ENCODE results near the gene TEX28. TPM values are rescaled to one million over a fixed set of nuclear protein-coding genes. Genes with fewer than 3 reads are reported as not detected.
A peak's percentile ranks its signal among the peaks of the same experiment; 100 is the strongest.
"Not testable (repeated sequence)": the region's sequence is repeated elsewhere in the genome, so short reads cannot be mapped to it uniquely, and the experiment has no call there.

Gene TEX28, protein sequence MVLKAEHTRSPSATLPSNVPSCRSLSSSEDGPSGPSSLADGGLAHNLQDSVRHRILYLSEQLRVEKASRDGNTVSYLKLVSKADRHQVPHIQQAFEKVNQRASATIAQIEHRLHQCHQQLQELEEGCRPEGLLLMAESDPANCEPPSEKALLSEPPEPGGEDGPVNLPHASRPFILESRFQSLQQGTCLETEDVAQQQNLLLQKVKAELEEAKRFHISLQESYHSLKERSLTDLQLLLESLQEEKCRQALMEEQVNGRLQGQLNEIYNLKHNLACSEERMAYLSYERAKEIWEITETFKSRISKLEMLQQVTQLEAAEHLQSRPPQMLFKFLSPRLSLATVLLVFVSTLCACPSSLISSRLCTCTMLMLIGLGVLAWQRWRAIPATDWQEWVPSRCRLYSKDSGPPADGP
- total RNA-seq, result under 0.01 TPM

DNA sequence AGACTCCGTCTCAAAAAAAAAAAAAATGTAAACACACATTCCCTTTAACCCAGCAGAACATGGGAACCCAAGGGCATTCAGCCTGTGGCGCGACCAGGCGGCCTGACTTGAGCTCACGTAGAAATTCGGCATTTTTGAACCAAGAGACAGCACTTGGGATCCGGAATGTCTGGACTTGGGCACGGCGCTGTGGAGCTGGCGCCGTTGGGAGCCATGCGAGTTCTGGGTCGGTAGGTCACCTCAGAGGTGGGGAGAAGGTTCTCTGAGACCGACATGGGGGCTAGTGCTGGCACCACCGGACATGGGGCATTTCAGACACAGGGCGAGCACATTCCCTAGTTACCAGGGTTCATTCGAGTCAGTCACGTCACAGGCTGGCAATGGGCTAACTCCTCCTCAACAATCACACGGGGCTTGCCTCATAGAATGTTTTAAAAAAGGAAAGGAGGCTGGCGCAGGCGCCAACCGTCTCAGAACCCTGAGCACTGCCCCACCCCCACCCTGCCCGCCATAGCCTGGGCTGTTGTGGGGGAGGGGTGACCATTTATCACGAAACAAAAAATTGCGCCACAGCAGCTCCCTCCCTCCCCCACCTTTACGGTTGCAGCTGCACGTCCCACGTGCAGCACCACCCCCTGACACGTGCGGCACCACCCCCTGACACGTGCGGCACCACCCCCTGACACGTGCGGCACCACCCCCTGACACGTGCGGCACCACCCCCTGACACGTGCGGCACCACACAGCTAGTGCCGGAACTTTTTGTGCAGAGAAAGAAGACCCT lies at the start of gene TEX28:
TSS of gene TEX28 (minus strand) at position 334 of the 784 bp plus-strand sequence. CDS start 3,007 bp downstream, outside the sequence.
- DNase-seq (ENCODE audit: low read depth in 2 of 3, low spot score in 2 of 3), result no peak

DNA sequence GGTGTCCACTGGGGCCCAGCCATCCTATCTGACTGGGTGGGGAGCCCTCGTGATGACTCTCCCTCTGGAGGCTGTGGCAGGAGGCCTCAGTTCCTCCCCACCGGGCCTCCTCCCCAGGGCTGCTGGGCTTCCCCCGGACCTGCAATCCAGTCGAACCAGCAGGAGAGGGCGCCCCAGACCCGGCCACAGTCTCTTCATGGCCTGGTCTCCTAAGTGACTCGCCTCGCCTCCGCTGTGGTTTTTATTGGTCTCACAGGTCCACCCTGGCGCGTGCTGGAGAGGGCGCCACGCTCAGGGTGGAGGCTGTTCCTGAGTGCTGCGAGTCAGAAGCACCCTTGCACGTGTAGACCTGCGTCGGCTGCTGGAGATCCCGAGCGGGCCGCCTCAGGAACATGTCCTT lies 48.7 kb upstream of the TEX28 start:
- not testable (repeated sequence) for DNase-seq (ENCODE audit: low read depth in 2 of 3, low spot score in 2 of 3)

DNA sequence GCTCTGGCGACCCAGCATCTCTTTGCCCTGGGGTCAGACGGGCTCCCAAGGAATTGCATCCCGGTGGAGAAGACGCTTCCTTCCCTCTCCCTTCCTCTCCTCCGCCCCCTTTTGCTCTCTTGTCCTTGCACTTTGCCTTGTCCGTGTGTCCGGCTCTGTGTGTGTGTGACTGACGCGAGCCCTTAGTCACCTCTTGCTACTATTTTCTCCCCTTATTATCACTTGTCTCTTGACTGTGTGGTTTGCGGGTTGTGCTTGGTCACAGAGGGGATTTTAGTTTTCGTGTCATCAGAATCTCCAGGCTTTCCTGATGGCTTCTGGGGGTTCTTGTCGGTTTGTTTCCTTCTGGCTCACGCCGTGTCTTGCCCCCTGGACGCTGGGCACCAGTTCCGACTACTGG lies 48.1 kb upstream of the TEX28 start:
- DNase-seq (ENCODE audit: low read depth in 2 of 3, low spot score in 2 of 3), result not testable (repeated sequence)

DNA sequence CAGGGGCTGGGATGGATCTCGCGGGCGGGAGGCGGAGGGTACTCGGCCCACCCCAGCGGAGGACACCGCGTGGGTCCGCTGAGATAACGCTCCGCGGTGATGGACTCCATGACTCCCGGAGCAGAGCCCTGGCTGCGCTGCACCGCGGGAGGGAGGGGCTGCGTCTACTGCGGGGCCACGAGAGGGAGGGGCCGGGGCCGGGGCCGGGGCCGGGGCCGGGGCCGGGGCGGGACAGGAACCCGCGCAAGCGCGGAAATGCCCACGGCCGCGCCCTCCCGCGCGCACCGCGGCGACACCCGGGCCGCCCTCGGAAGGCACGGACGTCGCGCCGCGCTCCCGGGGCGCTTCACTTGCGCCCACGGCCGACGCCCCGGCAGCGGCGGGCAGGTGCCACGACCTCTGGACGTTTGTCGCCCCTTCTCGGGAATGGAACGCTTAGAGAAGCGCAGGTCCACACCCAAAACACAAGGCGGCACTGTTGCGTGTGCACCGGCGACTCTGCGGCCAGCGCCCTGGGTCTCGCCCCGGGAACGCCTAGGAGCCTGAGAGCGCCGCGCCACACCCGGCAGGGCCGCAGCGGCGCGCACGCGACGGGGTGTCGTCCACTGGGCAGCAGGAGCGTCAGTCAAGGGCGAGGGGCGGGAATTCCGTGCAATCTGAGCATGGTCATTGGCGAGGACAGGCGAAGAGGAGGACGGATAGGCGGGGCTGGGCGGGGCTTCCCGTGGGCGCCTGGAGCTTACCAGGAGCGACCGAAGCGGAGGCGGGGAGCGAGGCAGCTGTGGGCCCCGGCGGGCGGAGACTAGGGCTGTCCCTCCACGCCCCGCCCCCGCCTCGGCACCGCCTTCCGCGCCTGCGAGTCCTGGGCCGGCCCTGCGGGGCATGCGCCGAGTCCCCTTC lies 46.7 kb upstream of the TEX28 start:
- not testable (repeated sequence) for DNase-seq (ENCODE audit: low read depth in 2 of 3, low spot score in 2 of 3)

DNA sequence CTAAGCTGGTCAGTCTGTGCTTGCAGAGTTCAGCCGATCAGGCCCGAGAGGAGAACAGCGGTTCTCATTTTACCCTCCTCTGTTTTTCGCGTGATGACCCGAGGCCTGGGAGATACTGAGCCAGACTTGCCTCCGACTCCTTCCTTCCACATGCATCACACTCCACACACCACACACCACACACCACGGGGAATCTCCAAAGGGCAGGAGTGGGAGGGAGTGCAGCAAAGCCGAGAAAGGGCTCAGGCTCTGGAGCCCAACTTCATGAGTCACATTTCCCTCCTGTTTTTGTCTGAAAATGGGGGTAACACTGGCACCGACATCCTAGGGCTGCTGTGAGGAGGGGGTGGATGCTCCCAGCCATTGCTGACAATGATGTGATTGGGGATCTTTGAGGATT lies 39.6 kb upstream of the TEX28 start:
- DNase-seq (ENCODE audit: low read depth in 2 of 3, low spot score in 2 of 3), result no peak

DNA sequence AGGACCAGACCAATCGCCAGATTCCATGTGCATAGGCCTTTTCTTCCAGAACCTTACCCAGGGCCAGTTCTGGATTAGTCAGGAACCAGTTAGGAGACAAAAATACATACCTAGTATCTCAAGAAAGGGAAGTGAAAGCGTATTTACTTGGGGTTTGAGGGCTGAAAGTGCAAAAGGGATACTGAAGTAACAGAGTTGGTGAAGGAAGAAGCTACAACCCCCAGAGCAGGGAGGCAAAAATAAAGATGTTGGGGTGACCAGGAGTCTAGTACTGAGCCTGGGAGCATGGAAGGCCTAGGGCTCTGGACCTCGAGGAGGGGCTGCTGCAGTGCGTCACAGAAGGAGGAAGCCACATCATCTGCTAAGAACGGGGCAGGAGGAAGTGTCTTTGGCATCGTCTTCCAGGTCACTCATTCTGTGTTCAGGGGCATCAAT lies 38.9 kb upstream of the TEX28 start:
- peak in 1 of 3 donors; percentile 9 for DNase-seq (ENCODE audit: low read depth in 2 of 3, low spot score in 2 of 3)

DNA sequence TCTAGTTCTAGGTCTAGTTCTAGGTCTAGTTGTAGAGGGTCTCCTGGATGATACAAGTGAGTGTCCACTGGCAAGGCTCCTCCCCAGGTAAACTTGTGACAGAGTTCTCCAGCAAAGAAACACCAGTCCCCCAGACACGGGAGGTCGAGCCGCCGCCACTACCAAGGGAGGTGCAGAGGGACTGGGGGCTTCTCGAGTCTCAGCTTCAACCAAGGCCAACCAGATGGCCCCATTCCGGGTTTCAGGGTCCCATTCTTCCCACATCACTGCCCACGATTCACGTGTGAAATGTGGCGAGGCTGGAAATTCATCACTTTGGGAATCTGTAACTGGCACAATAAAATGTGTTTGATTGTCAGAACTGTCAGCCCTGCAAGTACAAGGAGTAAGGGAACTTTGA lies 38.2 kb upstream of the TEX28 start:
- no peak for DNase-seq (ENCODE audit: low read depth in 2 of 3, low spot score in 2 of 3)

DNA sequence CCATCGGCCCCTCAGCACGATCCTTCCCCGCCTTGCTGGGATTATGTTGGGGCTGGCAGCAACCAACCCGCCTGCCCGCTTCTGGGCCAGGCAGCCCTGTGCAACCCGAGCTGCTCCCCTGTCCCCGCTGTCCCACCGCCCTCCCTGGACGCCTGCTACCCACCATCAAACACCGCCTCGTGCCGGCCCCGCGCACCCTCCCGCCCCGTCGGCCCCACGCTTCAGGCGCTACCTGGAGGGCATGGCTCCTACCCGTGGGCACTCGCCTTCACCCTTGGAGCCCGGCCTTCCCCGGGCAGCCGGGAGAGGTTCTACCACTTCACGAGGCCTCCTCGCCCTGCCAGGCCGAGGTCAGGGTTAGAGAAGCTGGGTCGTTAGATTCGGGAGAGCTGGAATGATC lies 37.6 kb upstream of the TEX28 start:
- DNase-seq (ENCODE audit: low read depth in 2 of 3, low spot score in 2 of 3), result no peak

DNA sequence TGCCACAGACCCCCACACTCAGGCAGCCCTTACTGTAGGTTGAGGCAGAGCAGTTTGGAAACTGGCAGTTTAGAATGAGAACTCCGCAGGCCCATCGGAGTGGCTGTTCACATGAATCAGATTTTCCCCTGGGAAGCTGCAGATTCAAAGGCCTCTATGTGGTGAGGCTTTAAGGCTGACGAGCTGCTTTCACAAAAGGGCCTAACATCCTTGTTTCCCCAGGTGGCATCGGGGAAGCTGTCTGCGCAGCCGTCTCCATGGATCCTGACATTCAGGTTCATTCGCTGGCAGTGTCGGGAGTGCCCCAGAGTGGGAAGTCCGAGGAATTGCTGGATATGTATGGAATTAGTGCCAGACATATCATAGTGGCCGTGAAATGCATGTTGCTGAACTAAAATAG lies 34.4 kb upstream of the TEX28 start:
- no peak for DNase-seq (ENCODE audit: low read depth in 2 of 3, low spot score in 2 of 3)

DNA sequence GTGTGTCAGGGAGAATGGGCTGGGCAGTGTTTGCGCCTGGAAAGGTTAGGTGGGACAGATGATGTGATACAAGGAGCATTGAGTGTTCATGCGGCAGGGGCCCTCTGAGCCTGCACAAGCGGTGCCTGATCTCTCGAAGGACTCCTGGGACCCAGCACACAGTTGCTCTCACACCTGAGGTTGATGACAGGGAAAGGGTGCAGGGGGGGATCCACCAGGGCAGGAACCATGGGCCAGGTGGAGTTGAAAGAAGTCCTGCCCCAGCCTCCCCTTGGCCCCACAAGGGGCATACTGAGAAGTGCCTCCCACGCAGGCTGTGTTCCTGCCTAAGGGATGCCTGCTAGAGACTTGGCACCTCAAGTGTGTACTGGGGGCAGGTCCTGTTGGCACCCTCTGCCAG lies 33.7 kb upstream of the TEX28 start:
- no peak for DNase-seq (ENCODE audit: low read depth in 2 of 3, low spot score in 2 of 3)

DNA sequence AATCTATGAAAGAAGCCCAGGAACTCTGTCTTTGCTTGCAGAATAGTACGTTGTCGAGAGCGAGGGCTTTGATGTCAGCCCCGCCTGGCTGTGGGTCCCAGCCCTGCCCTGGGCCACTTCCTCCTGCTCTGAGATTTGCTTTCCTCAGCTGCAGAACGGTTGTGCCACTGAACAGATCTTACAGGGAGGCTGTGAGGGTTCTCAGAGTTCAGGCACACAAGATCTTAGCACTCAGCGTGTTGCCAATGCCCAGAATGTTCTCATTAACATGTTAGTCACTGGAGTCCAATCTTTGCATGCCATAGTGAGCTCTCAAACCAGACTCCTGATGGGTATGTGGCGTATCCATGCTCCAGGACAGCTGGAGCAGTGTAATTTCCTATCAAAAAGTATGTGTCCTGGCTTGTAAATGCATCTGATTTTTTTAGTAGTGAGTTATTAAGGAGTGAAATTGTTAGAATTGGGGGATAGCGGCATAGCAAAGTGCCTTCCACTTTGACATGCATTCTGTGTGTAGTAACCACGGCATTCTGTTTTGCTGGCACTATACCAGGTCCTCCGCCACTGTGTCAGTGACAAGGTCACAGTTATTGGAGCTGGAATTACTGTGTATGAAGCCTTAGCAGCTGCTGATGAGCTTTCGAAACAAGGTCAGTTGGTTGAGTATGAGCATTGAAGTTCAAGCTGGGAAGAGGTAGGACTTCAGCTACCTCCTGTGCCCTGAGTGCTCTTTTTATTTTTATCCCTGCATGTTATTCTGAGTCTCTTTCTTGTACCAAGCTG lies 32.3 kb upstream of the TEX28 start:
- peak in 1 of 3 donors; percentile 32 for DNase-seq (ENCODE audit: low read depth in 2 of 3, low spot score in 2 of 3)

DNA sequence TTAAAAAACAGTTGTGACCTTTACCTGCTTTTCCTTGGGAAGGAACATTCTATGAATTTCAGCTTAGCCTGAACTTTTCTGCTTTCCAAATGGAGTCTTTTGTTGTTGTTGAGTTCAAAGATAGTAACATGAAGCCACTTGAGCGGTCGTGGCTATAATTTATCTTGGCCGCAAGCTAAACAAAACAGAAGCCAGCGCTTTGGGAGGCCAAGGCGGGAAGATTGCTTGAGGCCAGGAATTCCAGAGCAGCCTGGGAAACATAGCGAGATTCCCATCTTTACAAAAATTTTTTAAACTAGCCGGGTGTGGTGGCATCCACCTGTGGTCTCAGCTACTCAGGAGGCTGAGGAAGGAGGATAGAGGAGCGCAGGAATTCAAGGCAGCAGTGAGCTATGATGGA lies 30.6 kb upstream of the TEX28 start:
- no peak for DNase-seq (ENCODE audit: low read depth in 2 of 3, low spot score in 2 of 3)

DNA sequence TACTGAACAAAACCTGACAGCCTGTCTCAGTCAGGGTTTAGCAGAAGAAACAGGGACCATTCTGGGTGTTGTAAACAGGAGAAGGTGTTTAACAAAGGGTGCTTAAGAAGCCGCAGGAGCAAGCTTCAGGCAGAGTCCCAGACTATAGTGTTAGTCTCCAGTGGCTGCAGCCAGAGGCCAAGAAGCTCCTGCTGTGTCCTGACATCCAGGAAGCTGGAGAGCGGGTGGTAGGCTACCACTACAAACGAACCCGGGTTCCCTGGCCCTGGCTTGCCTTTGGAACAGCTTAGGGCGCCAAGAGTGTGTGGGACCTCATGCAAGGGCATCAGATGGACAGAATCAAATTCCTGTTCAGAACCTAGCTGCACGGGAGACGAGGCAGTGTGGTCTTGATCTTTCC lies 28.6 kb upstream of the TEX28 start:
- no peak for DNase-seq (ENCODE audit: low read depth in 2 of 3, low spot score in 2 of 3)

DNA sequence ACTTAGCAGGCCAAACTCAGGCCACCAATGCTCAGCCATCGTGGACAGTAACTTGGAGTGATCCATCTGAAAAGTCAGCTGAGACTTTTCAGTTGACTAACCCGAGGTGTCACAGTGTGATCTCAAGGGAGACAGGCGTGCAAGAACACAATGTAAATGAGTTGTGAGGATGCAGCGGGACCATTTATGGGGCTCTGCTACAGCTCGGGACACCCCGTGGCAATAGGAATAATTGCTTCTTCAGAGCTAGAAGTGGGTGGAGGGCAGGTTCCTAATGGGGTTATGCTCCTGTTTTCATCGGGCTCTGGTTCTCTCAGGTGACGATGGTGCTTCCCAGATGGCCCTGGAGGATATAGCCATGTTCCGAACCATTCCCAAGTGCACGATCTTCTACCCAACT lies 28.0 kb upstream of the TEX28 start:
- DNase-seq (ENCODE audit: low read depth in 2 of 3, low spot score in 2 of 3), result no peak

DNA sequence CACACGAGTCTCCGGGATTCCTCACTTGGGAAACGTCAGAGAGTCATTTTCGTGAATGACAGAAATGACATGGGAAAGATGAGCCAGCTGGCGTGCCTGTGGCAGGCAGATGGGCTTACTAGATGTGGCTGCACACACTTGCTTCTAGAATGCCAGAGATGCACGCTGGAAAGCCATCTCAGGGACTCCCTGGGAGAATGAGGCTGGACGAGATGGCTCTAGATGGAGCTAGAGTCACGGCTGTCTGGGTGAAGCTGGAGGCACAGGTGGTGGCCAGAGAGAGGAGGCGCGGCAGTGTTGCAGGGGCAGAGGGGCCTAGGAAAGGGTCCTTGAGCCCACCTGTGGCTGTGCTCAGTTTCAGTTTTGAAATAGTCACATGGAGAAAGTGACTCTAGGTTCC lies 26.7 kb upstream of the TEX28 start:
- DNase-seq (ENCODE audit: low read depth in 2 of 3, low spot score in 2 of 3), result no peak

DNA sequence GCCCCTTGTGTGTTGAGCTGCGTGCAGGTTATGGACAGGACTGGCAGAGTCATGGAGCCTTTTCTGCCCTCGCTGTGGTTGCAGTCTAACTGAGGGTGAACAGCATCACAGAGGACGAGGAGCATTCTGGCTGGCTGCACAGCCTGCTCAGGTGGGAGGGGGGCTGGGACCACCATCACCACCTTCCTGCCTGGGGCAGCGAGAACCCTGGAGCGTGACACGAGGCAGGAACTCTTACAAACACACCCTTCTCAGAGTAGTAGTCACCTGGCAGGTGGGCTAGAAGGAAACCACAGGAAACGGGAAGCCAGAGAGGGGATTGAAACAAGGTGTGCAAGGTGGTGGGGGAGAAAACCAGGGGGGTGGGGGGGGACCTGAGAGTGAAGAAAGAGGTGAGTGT lies 26.2 kb upstream of the TEX28 start:
- DNase-seq (ENCODE audit: low read depth in 2 of 3, low spot score in 2 of 3), result no peak

DNA sequence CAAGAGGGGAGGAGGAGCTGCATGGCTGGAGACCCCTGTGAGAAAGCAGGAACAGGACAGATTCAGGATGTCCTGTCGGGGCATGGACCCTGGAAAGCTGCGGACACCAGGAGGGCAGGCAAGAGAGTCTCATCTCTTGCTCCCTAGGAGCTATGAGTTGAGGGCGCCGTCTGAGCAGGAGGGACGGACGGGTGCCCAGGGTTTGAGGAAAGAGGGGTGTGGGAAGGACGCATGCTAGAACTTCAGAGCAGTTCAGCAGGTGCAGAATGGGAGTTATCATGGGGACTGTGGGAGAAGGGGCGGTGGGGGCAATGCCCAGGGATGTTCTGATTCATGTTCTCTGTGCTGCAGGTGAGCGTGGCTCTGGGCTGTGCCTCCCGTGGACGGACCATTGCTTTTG lies 25.5 kb upstream of the TEX28 start:
- no peak for DNase-seq (ENCODE audit: low read depth in 2 of 3, low spot score in 2 of 3)

DNA sequence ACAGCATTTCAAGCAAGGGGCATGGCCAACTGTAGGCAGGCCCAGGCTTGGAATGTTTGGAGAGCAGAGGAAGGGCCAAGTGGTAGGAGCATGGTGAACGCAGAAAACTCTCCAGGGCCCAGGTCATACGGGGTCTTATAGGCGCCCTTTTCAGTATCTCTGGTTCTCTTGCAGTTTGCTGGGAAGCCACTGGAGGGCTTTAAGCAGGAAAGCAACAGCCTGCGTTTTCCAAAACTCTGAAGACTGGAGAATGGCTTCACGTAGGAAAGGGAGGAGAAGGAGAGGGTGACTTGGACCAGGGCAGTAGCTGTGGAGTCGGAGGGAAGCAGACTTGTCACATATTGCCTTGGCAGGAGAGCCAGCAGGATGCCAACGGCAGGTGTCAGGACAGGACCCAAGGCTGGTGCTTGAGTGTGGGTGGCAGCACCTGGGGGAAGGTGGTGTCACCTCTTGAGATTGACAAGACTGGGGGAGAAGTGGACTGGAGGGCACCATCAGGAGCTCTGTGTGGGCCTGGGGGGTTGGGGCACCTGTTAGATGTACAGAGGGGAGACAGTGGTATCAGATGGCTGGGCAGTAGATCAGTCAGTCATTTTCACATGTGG lies 22.6 kb upstream of the TEX28 start:
- no peak for DNase-seq (ENCODE audit: low read depth in 2 of 3, low spot score in 2 of 3)

DNA sequence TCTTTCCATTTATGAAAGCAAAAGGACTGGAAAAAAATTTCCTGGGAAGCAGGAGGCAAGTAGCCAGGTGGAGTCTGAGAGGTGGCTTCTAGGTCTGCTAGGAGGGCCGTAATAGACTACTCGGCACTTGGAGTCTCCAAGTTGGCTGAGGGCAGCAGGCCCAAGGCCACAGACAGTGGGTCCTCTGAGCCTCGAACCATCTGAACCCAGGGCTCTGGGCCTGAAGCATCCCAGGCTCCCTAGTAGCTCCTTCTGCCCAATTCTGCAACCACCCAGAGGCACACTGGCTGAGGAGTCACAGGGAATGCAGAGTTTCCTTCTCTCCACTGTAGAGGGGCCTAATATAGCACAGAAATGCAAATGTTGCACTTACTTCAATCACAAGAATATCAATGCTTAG lies 20.5 kb upstream of the TEX28 start:
- DNase-seq (ENCODE audit: low read depth in 2 of 3, low spot score in 2 of 3), result no peak

DNA sequence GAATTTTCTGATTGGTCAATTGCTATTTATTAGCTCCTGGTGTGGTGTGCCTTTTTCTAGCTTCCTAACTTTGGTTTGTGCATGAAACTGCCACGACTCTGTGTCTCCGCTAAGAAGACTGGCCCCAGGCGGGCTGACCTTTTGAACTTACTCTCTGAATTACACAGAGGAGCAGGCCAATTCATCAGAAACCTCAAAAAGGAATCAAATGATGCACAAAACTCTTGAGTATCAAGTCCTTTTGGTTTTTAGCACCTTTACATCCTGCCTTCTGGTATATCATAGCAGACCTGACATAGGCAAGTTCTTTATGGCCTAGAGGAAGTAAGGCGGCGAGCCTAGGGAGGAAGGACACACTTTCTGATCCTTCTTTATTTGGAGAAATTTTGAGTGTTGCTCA lies 18.2 kb upstream of the TEX28 start:
- no peak for DNase-seq (ENCODE audit: low read depth in 2 of 3, low spot score in 2 of 3)
